ENCODE measurements around the gene PIEZO2.

PIEZO2 gene

DNA sequence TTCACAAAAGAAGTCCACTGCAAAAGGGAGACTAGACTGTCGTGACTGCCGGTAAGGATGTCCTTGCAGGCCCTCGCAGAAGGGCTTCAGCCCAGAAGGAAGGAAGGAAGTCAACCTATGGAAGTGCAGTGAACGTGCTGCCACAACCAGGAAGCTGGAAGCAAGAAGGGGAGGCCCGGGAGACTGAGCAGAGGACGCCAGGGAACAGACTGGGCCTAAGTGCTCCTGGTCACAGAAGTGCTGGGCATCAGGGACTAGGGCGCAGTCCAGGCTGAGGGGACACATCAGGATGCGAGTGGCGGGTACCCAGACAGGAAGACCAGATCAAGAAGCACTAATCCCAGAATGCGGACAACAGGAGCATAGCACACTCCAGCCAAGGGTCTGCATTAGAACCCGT, 78.8 kb downstream of the PIEZO2 start:
- no peak overlapping the region for H3K27ac ChIP-seq (replicated peaks)
- TF ChIP-seq, protein P1, sequence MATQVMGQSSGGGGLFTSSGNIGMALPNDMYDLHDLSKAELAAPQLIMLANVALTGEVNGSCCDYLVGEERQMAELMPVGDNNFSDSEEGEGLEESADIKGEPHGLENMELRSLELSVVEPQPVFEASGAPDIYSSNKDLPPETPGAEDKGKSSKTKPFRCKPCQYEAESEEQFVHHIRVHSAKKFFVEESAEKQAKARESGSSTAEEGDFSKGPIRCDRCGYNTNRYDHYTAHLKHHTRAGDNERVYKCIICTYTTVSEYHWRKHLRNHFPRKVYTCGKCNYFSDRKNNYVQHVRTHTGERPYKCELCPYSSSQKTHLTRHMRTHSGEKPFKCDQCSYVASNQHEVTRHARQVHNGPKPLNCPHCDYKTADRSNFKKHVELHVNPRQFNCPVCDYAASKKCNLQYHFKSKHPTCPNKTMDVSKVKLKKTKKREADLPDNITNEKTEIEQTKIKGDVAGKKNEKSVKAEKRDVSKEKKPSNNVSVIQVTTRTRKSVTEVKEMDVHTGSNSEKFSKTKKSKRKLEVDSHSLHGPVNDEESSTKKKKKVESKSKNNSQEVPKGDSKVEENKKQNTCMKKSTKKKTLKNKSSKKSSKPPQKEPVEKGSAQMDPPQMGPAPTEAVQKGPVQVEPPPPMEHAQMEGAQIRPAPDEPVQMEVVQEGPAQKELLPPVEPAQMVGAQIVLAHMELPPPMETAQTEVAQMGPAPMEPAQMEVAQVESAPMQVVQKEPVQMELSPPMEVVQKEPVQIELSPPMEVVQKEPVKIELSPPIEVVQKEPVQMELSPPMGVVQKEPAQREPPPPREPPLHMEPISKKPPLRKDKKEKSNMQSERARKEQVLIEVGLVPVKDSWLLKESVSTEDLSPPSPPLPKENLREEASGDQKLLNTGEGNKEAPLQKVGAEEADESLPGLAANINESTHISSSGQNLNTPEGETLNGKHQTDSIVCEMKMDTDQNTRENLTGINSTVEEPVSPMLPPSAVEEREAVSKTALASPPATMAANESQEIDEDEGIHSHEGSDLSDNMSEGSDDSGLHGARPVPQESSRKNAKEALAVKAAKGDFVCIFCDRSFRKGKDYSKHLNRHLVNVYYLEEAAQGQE (IDR thresholded peaks at IDR 0.05; ENCODE audit: insufficient replicate concordance, low read depth) = no peak
- TF ChIP-seq POLR2AphosphoS5 (IDR thresholded peaks at IDR 0.05; ENCODE audit: low read depth) = no peak
- DNase-seq (ENCODE audit: low read depth in 1 of 2, low spot score in 1 of 2) = no peak
- H3K27me3 ChIP-seq (ENCODE audit: insufficient read depth, poor library complexity, severe bottlenecking) = no peaks in the 10 kb centered on the region
- H3K4me3 ChIP-seq (replicated peaks; ENCODE audit: insufficient read depth, low read length) = no peak overlapping the region

DNA sequence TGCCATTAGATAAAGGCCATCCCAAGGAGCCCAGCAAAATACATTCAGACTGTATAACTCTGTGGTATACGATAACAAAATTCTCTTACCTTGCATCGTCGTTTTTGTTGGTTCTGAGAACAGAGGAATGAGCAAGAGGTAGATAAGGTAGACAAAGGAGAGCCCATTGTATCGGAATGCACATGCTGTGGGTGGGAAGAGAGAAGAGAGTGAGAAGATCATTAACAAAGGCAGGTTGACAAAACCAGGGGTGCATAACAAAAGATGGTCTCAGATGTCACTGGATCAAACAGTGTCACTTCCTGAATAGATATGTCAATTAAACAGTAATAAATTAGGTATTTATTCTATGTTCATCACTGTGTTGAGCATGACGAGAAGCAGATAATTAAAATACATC, 83.3 kb downstream of the PIEZO2 start:
- TF ChIP-seq SPI1 (IDR thresholded peaks at IDR 0.05; ENCODE audit: borderline replicate concordance, low read depth) (no peak), GABPA (IDR thresholded peaks at IDR 0.05; ENCODE audit: low read depth) (no peak), POLR2AphosphoS5 (IDR thresholded peaks at IDR 0.05; ENCODE audit: low read depth) (no peak)
- TF ChIP-seq, protein P1 (IDR thresholded peaks at IDR 0.05; ENCODE audit: insufficient replicate concordance, low read depth) = no peak
- TF ChIP-seq, protein P2, sequence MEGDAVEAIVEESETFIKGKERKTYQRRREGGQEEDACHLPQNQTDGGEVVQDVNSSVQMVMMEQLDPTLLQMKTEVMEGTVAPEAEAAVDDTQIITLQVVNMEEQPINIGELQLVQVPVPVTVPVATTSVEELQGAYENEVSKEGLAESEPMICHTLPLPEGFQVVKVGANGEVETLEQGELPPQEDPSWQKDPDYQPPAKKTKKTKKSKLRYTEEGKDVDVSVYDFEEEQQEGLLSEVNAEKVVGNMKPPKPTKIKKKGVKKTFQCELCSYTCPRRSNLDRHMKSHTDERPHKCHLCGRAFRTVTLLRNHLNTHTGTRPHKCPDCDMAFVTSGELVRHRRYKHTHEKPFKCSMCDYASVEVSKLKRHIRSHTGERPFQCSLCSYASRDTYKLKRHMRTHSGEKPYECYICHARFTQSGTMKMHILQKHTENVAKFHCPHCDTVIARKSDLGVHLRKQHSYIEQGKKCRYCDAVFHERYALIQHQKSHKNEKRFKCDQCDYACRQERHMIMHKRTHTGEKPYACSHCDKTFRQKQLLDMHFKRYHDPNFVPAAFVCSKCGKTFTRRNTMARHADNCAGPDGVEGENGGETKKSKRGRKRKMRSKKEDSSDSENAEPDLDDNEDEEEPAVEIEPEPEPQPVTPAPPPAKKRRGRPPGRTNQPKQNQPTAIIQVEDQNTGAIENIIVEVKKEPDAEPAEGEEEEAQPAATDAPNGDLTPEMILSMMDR (IDR thresholded peaks at IDR 0.05; ENCODE audit: insufficient read depth, low read length) = no peak
- H3K4me3 ChIP-seq (replicated peaks; ENCODE audit: insufficient read depth, low read length) = no peak overlapping the region

DNA sequence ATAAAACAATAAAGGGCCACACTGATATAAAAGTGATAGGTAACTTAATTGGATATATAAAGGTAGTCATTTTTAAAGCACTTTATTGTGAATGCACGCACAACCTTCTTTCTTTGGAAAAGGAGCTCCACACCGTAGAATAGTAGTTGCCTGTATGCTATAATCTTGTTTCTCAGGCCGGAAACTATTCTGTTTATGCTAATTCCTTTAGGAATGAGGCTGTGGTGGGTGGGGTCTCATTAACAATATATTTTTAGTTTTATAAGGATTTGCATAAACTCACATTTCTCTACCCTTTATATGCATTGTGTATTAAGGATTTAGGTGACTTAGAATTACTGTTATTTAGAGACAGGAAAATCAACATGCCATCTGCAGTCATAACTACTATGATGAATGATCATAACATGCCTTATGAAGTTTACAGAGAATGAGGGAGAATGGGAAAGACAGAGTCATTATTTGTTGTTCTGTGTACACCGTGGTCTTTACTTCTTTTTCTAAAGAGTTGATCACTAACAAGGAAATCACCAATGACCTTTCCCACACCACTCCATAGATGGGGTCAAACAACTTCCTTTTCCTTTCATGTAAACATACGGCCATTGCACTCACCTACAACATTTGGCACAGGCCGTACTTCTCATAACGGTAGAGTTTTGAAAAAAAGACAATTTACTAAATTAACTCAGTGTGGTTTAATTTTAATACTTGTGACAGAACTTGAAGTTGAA, 84.5 kb downstream of the PIEZO2 start:
- no peak for DNase-seq (ENCODE audit: low read depth in 1 of 2, low spot score in 1 of 2)
- no peak for TF ChIP-seq SPI1 (IDR thresholded peaks at IDR 0.05; ENCODE audit: borderline replicate concordance, low read depth)
- TF ChIP-seq, protein P1 (IDR thresholded peaks at IDR 0.05; ENCODE audit: insufficient replicate concordance, low read depth) = no peak
- TF ChIP-seq GABPA (IDR thresholded peaks at IDR 0.05; ENCODE audit: low read depth) = no peak
- no peak for TF ChIP-seq POLR2AphosphoS5 (IDR thresholded peaks at IDR 0.05; ENCODE audit: low read depth)
- TF ChIP-seq, protein P2 (IDR thresholded peaks at IDR 0.05; ENCODE audit: insufficient read depth, low read length) = no peak
- Histone ChIP-seq H3K27ac (replicated peaks) (no peak overlapping the region), H3K4me3 (replicated peaks; ENCODE audit: insufficient read depth, low read length) (no peak overlapping the region), H3K27me3 (ENCODE audit: insufficient read depth, poor library complexity, severe bottlenecking) (no peaks in the 10 kb centered on the region)

More for the DNA sequence above, 83.3 kb downstream of the PIEZO2 start:
- Histone ChIP-seq H3K27me3 (ENCODE audit: insufficient read depth, poor library complexity, severe bottlenecking) (no peaks in the 10 kb centered on the region), H3K27ac (replicated peaks) (no peak overlapping the region)
- no peak for DNase-seq (ENCODE audit: low read depth in 1 of 2, low spot score in 1 of 2)
